ENCODE measurements around the gene ZNF280D.
"Not testable (repeated sequence)": the region's sequence is repeated elsewhere in the genome, so short reads cannot be mapped to it uniquely, and the experiment has no call there.

Gene ZNF280D

GRCh38 chr15:56733136-56734012, at the start of gene ZNF280D:
TSS of gene ZNF280D (minus strand) at chr15:56733509. CDS start at chr15:56707109, 26,400 bp downstream.
- no peak within 1 kb of the TSS for H3K9ac ChIP-seq (ENCODE audit: insufficient read length, low read depth)
- no peak for DNase-seq (ENCODE audit: low read depth, low spot score)
- H3K4me1 ChIP-seq (ENCODE audit: insufficient read depth, insufficient read length): no peaks in the 10 kb centered on the region
- TF ChIP-seq SUZ12 (IDR thresholded peaks at IDR 0.05; ENCODE audit: extremely low read depth, insufficient read depth, insufficient read length): no peak
- no peak for TF ChIP-seq YY1 (IDR thresholded peaks at IDR 0.05; ENCODE audit: insufficient read depth, insufficient read length)
- no peaks in the 10 kb centered on the region for H3K27me3 ChIP-seq (ENCODE audit: insufficient read depth, insufficient read length)
- H3K9me3 ChIP-seq (ENCODE audit: insufficient read depth, low read length): peaks cover 40% of the 10 kb centered on the region
- H3K4me3 ChIP-seq (ENCODE audit: insufficient read length, low read depth): no peak within 1 kb of the TSS
- no peaks in the 10 kb centered on the region for H3K36me3 ChIP-seq (ENCODE audit: insufficient read depth, insufficient read length, low read length)

- Histone ChIP-seq H3K4me3 (ENCODE audit: insufficient read length, low read depth) (no peak overlapping the region), H3K36me3 (ENCODE audit: insufficient read depth, insufficient read length, low read length) (no peaks in the 10 kb centered on the region), H3K9me3 (ENCODE audit: insufficient read depth, low read length) (peaks cover 4% of the 10 kb centered on the region; the same call in 1 of the 2 replicates), H3K27me3 (ENCODE audit: insufficient read depth, insufficient read length) (no peaks in the 10 kb centered on the region), H3K4me1 (ENCODE audit: insufficient read depth, insufficient read length) (no peaks in the 10 kb centered on the region), H3K9ac (ENCODE audit: insufficient read length, low read depth) (no peak overlapping the region)
- TF ChIP-seq ZNF274 (IDR thresholded peaks at IDR 0.05; ENCODE audit: low read depth, low read length) (no peak), YY1 (IDR thresholded peaks at IDR 0.05; ENCODE audit: insufficient read depth, insufficient read length) (no peak), SUZ12 (IDR thresholded peaks at IDR 0.05; ENCODE audit: extremely low read depth, insufficient read depth, insufficient read length) (no peak)
- no peak for DNase-seq (ENCODE audit: low read depth, low spot score)
Measured at GRCh38 chr15:56782306-56782705, 49.0 kb upstream of the ZNF280D start.

GRCh38 chr15:56781666-56782065, 48.4 kb upstream of the ZNF280D start:
- Histone ChIP-seq H3K27me3 (ENCODE audit: insufficient read depth, insufficient read length) (no peaks in the 10 kb centered on the region), H3K36me3 (ENCODE audit: insufficient read depth, insufficient read length, low read length) (no peaks in the 10 kb centered on the region), H3K4me1 (ENCODE audit: insufficient read depth, insufficient read length) (no peaks in the 10 kb centered on the region), H3K9me3 (ENCODE audit: insufficient read depth, low read length) (peaks cover 4% of the 10 kb centered on the region; the same call in 1 of the 2 replicates), H3K4me3 (ENCODE audit: insufficient read length, low read depth) (no peak overlapping the region), H3K9ac (ENCODE audit: insufficient read length, low read depth) (no peak overlapping the region)
- DNase-seq (ENCODE audit: low read depth, low spot score): no peak
- no peak for TF ChIP-seq SUZ12 (IDR thresholded peaks at IDR 0.05; ENCODE audit: extremely low read depth, insufficient read depth, insufficient read length)
- no peak for TF ChIP-seq ZNF274 (IDR thresholded peaks at IDR 0.05; ENCODE audit: low read depth, low read length)
- TF ChIP-seq YY1 (IDR thresholded peaks at IDR 0.05; ENCODE audit: insufficient read depth, insufficient read length): no peak

- not testable (repeated sequence) for DNase-seq (ENCODE audit: low read depth, low spot score); H3K36me3 ChIP-seq (ENCODE audit: insufficient read depth, insufficient read length, low read length); H3K9ac ChIP-seq (ENCODE audit: insufficient read length, low read depth); H3K4me1 ChIP-seq (ENCODE audit: insufficient read depth, insufficient read length); H3K27me3 ChIP-seq (ENCODE audit: insufficient read depth, insufficient read length); H3K9me3 ChIP-seq (ENCODE audit: insufficient read depth, low read length); H3K4me3 ChIP-seq (ENCODE audit: insufficient read length, low read depth)
Measured at GRCh38 chr15:56780102-56780725, 46.9 kb upstream of the ZNF280D start.

GRCh38 chr15:56779449-56779848, 46.1 kb upstream of the ZNF280D start:
- DNase-seq (ENCODE audit: low read depth, low spot score); H3K9ac ChIP-seq (ENCODE audit: insufficient read length, low read depth); H3K36me3 ChIP-seq (ENCODE audit: insufficient read depth, insufficient read length, low read length): not testable (repeated sequence)

GRCh38 chr15:56778761-56779160, 45.5 kb upstream of the ZNF280D start:
- Histone ChIP-seq H3K36me3 (ENCODE audit: insufficient read depth, insufficient read length, low read length) (no peaks in the 10 kb centered on the region), H3K4me1 (ENCODE audit: insufficient read depth, insufficient read length) (no peaks in the 10 kb centered on the region), H3K27me3 (ENCODE audit: insufficient read depth, insufficient read length) (no peaks in the 10 kb centered on the region), H3K4me3 (ENCODE audit: insufficient read length, low read depth) (no peak overlapping the region), H3K9ac (ENCODE audit: insufficient read length, low read depth) (no peak overlapping the region), H3K9me3 (ENCODE audit: insufficient read depth, low read length) (peaks cover 4% of the 10 kb centered on the region; the same call in 1 of the 2 replicates)
- TF ChIP-seq SUZ12 (IDR thresholded peaks at IDR 0.05; ENCODE audit: extremely low read depth, insufficient read depth, insufficient read length) (no peak), ZNF274 (IDR thresholded peaks at IDR 0.05; ENCODE audit: low read depth, low read length) (no peak), YY1 (IDR thresholded peaks at IDR 0.05; ENCODE audit: insufficient read depth, insufficient read length) (no peak)
- no peak for DNase-seq (ENCODE audit: low read depth, low spot score)

More at GRCh38 chr15:56779449-56779848, 46.1 kb upstream of the ZNF280D start:
- H3K4me1 ChIP-seq (ENCODE audit: insufficient read depth, insufficient read length); H3K9me3 ChIP-seq (ENCODE audit: insufficient read depth, low read length); H3K4me3 ChIP-seq (ENCODE audit: insufficient read length, low read depth); H3K27me3 ChIP-seq (ENCODE audit: insufficient read depth, insufficient read length): not testable (repeated sequence)

- Histone ChIP-seq H3K4me3 (ENCODE audit: insufficient read length, low read depth) (no peak overlapping the region), H3K27me3 (ENCODE audit: insufficient read depth, insufficient read length) (no peaks in the 10 kb centered on the region), H3K9ac (ENCODE audit: insufficient read length, low read depth) (no peak overlapping the region), H3K9me3 (ENCODE audit: insufficient read depth, low read length) (peaks cover 4% of the 10 kb centered on the region; the same call in 1 of the 2 replicates), H3K36me3 (ENCODE audit: insufficient read depth, insufficient read length, low read length) (no peaks in the 10 kb centered on the region), H3K4me1 (ENCODE audit: insufficient read depth, insufficient read length) (no peaks in the 10 kb centered on the region)
- no peak for TF ChIP-seq ZNF274 (IDR thresholded peaks at IDR 0.05; ENCODE audit: low read depth, low read length)
- TF ChIP-seq YY1 (IDR thresholded peaks at IDR 0.05; ENCODE audit: insufficient read depth, insufficient read length): no peak
- TF ChIP-seq SUZ12 (IDR thresholded peaks at IDR 0.05; ENCODE audit: extremely low read depth, insufficient read depth, insufficient read length): no peak
- DNase-seq (ENCODE audit: low read depth, low spot score): no peak
Measured at GRCh38 chr15:56776839-56777238, 43.5 kb upstream of the ZNF280D start.
